Mesenteric fat pad (tissue), 1 donor: ENCODE data around the gene VSTM5. TPM values are rescaled to one million over a fixed set of nuclear protein-coding genes. Genes with fewer than 3 reads are reported as not detected.
"Not testable (repeated sequence)": the region's sequence is repeated elsewhere in the genome, so short reads cannot be mapped to it uniquely, and the experiment has no call there.

Source experiments
- DNase-seq: peaks from one replicate; pipeline ENCODE4 v3.0.0-alpha.2; 2020; ENCODE audit warnings: low spot score
- long read RNA-seq: library from polyadenylated mRNA; unstranded; transcript quantifications from one replicate; pipeline ENCODE4 v2.0.0, GENCODE V29; 2020
- total RNA-seq: library from RNA; stranded (reverse); fragmentation: NEBNext Ultra II Directional; extraction: Animal tissue kit (Norgen Biotek cat#: 25700); gene quantifications from one replicate; pipeline ENCODE4 v1.2.1, GENCODE V29; 2021
- donor health status: DM: yes; HTN: yes; CAD: no.

Gene VSTM5
- total RNA-seq = not detected
- long read RNA-seq = 0 reads

- no peak for DNase-seq
Observed at GRCh38 chr11:93850594-93851018, at the start of gene VSTM5. Gene VSTM5 (minus strand): TSS chr11:93850618. CDS start chr11:93850502, 116 bp downstream.

- no peak for DNase-seq
Observed at GRCh38 chr11:93895106-93895862, 44.9 kb upstream of the VSTM5 start.

- DNase-seq = no peak
Observed at GRCh38 chr11:93890391-93891051, 40.1 kb upstream of the VSTM5 start.

DNA sequence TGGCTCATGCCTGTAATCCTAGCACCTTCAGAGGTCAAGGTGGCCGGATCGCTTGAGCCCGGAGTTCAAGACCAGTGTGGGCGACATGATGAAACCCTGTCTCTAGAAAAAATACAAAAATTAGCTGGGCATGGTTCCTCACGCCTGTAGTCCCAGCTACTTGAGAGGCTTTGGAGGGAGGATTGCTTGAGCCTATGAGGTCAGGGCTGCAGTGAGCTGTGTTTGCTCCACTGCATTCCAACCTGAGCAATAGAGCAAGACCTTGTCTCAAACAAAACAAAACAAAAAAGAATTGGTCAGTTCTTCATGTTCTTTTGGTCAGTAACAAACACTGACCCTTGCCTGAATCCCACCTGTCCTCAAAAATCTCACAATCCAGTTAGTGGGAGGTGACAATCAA lies 36.7 kb upstream of the VSTM5 start:
- DNase-seq = no peak

GRCh38 chr11:93879114-93879513 lies 28.7 kb upstream of the VSTM5 start:
- not testable (repeated sequence) for DNase-seq

GRCh38 chr11:93875637-93876036 lies 25.2 kb upstream of the VSTM5 start:
- no peak for DNase-seq

GRCh38 chr11:93871526-93871925 lies 21.1 kb upstream of the VSTM5 start:
- DNase-seq = no peak

DNA sequence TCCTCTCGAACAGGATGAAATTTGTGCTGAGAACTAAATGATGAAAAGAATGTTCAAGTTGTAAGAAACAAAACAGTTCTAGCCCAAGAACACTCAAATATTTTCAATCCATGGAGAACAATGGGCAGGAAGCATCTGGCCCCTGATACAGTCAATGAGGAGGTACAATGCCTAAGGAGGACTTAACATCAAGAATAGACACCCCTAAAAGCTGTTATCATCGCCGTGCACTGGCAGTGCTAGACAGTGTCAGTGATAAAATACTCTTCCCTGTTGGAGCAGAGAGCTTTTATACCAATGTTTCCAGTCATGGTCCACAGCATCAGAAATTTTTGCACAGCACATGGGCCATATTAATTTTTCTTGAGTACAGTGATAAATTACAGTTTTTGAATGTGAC lies 20.2 kb upstream of the VSTM5 start:
- DNase-seq = no peak

GRCh38 chr11:93869830-93870229 lies 19.4 kb upstream of the VSTM5 start:
- DNase-seq = no peak

DNA sequence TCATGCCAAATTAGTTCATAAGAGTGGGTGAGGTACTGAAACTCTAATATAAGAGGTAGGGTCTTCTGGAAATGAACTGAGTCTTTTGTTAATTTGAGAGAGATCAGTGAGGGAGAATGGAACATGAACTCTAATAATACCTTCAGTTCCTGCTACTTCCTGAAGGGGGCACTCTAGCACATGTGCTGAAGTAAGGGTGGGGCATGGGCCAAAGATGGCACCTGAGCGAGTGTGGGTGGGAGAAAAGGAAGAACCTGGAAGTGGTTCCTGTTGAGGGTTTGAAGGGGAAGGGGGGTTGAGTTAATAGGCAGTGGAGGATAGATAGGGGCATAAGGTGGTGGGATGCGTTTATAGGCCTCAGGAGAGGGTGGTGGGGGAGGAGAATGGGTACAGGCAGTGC lies 18.0 kb upstream of the VSTM5 start:
- not testable (repeated sequence) for DNase-seq

- DNase-seq = no peak
Observed at GRCh38 chr11:93861808-93862207, 11.4 kb upstream of the VSTM5 start.

GRCh38 chr11:93858121-93858775 lies 7.8 kb upstream of the VSTM5 start:
- no peak for DNase-seq

DNA sequence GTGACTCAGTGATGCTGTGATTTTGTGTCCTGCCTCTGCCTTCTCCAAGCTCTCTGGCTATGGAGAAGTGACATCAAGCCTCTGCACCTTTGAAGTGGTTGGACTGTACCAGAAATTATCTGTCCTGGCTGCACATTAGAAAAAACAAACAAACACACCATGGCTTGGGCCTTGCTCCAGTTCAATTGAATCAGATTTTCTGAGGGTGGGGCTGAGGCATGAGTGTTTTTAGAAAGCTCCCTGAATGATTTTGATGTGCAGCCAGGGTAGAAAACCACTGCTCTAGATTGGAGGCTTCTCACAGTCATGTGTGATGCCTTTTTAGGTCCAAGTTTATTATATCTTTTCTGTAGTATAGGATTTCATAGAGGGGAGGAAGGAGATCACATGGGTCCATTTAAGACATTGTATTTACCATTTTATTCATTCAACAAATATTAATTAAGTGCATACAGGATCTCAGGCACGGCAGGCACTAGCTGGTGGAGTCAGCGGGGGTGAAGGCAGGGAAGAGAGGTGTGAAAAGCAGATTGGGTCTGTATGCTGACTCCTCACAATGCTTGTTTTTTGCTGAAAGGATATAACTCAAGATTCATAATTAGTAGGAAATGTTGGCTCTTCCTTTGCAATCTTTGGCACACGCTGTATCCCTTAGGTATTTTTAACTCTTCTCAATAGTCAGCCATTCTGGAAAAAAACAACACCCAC lies 7.1 kb upstream of the VSTM5 start:
- no peak for DNase-seq

GRCh38 chr11:93852242-93852641 lies 1.8 kb upstream of the VSTM5 start:
- DNase-seq = no peak

DNA sequence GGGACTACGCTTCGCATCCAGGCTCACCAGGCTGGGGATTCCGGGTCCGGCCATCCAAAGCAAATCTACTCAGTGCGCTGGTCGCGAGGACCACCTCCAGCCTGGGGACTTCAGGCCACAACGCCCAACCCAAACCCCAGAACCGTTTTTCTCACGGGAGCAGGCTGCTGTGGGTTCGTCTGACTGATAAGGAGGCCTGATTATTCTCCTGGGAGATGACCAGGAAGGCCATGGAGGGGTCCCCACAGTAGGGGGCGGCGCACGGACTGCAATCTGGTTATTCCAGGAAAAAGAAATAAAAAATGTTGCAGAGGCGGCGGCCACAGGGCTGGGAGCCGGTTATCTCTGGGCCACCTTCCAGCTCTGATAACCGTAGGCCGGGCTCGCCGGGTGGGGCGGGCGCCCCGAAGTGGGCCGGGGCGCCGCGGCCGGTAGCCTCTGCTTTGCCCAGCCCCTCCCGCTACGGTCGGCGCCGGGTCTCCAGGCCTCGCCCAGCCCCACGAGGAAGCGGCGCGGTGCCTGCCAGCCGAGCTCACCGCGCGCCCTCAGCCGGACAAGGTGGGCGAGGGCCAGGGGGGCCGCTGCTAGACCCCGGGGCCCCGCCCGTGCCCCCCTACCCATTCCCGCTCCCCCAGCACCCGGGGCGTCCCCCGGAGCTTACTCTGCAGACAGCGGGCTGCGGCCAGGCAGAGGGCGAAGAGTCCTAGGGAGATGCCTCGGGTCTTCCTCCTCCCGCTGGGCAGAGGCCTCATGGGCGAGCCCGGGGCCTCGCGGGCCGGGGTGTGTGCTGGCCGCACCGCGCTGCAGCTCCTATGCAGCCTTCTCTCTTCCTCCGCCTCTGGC lies 446 bp downstream of the VSTM5 start:
- DNase-seq = no peak

DNA sequence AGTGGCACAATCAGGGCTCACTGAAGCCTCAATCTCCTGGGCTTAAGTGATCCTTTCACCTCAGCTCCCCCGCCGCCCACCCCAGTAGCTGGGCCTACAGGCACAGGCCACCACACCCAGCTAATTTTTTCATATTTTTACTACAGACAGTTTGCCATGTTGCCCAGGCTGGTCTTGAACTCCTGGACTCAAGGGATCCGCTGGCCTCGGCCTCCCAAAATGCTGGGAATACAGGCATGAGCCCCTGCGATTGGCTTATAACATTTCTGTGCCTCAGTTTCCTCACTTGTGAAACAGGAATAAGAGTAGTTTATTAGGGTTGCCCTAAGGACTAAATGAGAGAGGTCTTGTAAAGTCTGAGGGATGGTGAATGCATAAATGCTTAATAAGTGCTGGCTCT lies 1.2 kb downstream of the VSTM5 start:
- DNase-seq = no peak

DNA sequence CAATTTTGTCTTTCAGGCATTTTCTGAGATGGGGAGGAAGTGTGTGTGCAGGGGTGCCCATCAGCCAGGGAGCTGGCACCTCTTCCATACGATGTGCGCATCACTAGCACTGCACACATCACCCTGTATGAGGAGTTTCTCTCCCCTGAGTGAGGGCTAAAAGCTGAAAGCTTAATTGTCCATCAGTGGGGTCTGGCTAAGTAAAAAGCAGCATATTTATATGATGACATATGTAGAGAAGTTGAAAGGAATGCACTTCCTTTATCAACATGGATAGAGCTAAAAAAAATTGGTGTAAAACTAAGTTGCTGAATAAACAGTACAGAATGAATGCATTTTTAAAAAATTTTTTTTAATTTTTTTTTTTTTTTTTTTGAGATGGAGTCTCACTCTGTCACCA lies 4.0 kb downstream of the VSTM5 start:
- DNase-seq = no peak

- no peak for DNase-seq
Observed at GRCh38 chr11:93845181-93846092, 5.0 kb downstream of the VSTM5 start.

DNA sequence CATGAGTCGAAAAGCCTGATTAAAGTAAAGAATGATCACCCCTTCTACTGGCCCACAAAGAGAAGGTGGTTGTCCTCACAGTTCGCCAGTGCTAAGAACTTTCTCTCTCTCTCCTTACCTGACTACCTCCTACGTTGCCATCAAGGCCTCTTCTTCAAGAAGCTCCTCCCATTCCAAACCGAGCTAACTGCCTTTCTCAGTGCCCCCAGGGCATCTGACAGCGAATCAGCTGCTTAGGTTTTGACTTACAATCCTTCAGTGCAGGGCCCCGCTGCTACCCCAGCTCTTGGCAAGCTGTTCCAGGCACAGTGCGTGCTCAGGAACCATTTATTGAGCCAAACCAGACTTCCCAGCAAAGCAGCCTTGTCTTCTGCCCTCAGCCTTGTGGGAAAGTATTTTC lies 5.8 kb downstream of the VSTM5 start:
- no peak for DNase-seq

DNA sequence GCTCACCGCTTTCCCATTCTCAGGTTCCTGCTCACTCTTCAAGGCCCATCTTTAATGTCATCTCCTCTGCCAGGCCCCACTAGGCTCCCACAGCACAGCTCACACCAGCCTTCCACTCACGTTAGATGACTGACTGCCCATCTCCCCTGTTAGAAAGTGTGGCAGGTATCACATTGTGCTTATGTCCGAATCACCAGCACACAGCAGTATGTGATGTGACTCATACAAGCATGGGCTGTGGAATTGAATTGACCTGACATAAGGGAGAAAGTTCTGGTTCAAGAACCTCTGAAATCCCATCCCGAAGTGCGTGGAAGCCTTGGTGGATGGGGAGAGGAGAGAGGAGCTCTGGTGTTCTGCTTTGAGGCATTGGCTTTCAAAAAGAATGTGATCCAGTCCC lies 6.5 kb downstream of the VSTM5 start:
- no peak for DNase-seq
